Natural killer cell (primary cell): ENCODE data around the gene ANKRD13D. TPM values are rescaled to one million over a fixed set of nuclear protein-coding genes. Genes with fewer than 3 reads are reported as not detected.

Experiments
- ATAC-seq, 3 donors: fragments of 150-1000 bp in 2 of 3; fragments of 200-7000 bp in 1 of 3; cut with Tn5 transposase; 1 replicate in 1 of 3; 2 replicates in 2 of 3; pipeline ENCODE4 v1.10.0; 2021; ENCODE audit warnings: mild to moderate bottlenecking in 2 of 3, moderate library complexity in 2 of 3
- DNase-seq, 2 donors: peaks; one replicate each; pipeline versions ENCODE4 v3.0.0 to v3.0.0-alpha.2; 2013 to 2021; ENCODE audit warnings: mixed read lengths in 1 of 2
- H3K27ac ChIP-seq: one replicate; pipeline ENCODE4 v1.5.1; 2013; ENCODE audit warnings: mild to moderate bottlenecking, low read length
- H3K27me3 ChIP-seq: one replicate; pipeline ENCODE4 v1.6.1; 2013; ENCODE audit warnings: low read length; ENCODE audit not compliant: control insufficient read depth, insufficient read depth
- H3K36me3 ChIP-seq: one replicate; pipeline ENCODE4 v1.6.1; 2013; ENCODE audit warnings: low read length; ENCODE audit not compliant: control insufficient read depth, insufficient read depth
- H3K4me1 ChIP-seq: one replicate; pipeline ENCODE4 v1.6.1; 2013; ENCODE audit warnings: low read length; ENCODE audit not compliant: control insufficient read depth, insufficient read depth
- H3K4me3 ChIP-seq: one replicate; pipeline ENCODE4 v1.5.1; 2013; ENCODE audit warnings: low read length
- H3K9me3 ChIP-seq: one replicate; pipeline ENCODE4 v1.6.1; 2013; ENCODE audit warnings: low read length; ENCODE audit not compliant: control insufficient read depth, insufficient read depth
- H3K27ac Mint-ChIP-seq, 2 donors: one replicate each; pipeline ENCODE4 v1.8.0; 2022; ENCODE audit warnings: mild to moderate bottlenecking in 2 of 2, mixed read lengths in 2 of 2, moderate library complexity in 1 of 2
- H3K27me3 Mint-ChIP-seq, 2 donors: one replicate each; pipeline ENCODE4 v1.8.0; 2022; ENCODE audit warnings: low read depth in 2 of 2, mixed read lengths in 2 of 2
- H3K36me3 Mint-ChIP-seq: one replicate; pipeline ENCODE4 v1.8.0; 2022; ENCODE audit warnings: mixed read lengths
- H3K4me1 Mint-ChIP-seq, 2 donors: one replicate each; pipeline ENCODE4 v1.8.0; 2022; ENCODE audit warnings: mixed read lengths in 2 of 2
- H3K4me3 Mint-ChIP-seq: one replicate; pipeline ENCODE4 v1.8.0; 2022; ENCODE audit warnings: mild to moderate bottlenecking, moderate library complexity, mixed read lengths
- H3K9me3 Mint-ChIP-seq, 2 donors: one replicate each; pipeline ENCODE4 v1.8.0; 2022; ENCODE audit warnings: mixed read lengths in 2 of 2
- WGBS: methylation state at CpG from one replicate; pipeline ENCODE4 v1.1.7; 2013; ENCODE audit warnings: missing lambda C conversion rate; ENCODE audit not compliant: insufficient coverage; 5-methylcytosine and 5-hydroxymethylcytosine counted together
- intact Hi-C: fragments of 100-400 bp; cut with micrococcal nuclease; formaldehyde crosslinking; loops from one replicate; pipeline ENCODE4 v1.14.2; 2022
- total RNA-seq, 4 donors: library from RNA; stranded (reverse); fragments of 120-200 nt in 1 of 4; gene quantifications; one replicate each; pipeline versions ENCODE4 v1.2.3 to v1.2.4, GENCODE V29; 2013 to 2022
- TF ChIP-seq, protein P1 (sequence below): fragments of 200-600 bp; IDR thresholded peaks from one replicate; pipeline ENCODE4 v1.8.0; 2022; ENCODE audit warnings: antibody characterized with exemption

ANKRD13D gene
- total RNA-seq, 3 donors from 2014 or later (not counting 1 experiment from before 2014, with no cell fraction given): 212 to 316 (median 231) TPM

DNA sequence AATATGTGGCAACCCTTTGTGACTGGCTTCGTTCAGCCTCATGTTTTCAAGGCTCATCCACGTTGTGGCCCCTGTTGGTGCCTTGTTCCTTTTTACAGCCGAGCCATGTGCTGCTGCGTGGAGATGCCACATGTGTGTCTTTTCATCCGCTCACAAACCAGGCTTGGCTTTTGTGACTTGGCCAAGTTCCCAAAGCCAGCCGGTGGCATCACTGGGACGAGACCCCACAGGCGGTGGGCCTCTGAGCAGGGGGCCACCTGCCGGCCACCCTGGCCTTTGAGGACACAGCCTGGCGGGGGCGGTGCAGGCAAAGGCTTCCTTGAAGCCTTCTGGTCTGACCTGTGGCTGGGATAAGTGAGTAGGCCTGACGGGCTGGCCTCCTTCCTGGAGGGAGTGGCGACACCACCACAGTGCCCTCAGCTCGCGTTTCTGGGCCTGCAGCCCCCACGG is 12.3 kb upstream of the ANKRD13D start:
- peak overlapping the region; percentile 96 to 97 for H3K27ac Mint-ChIP-seq
- peaks cover 100% of the 10 kb centered on the region for H3K4me1 ChIP-seq
- H3K36me3 Mint-ChIP-seq: no peaks in the 10 kb centered on the region
- H3K27me3 ChIP-seq: no peaks in the 10 kb centered on the region
- DNase-seq (peak in 1 of 2 donors; percentile 66), ATAC-seq (peak; percentile 27 to 57 (median 32))
- 2% methylated on average over 16 of the region's 16 CpGs for WGBS
- intact Hi-C loops: loop anchor here (1.0 kb wide), 3 partner anchors 9 to 40 kb away; no protein-coding TSS in a partner anchor
- no peaks in the 10 kb centered on the region for H3K9me3 Mint-ChIP-seq
- H3K27ac ChIP-seq: peak overlapping the region; percentile 95
- peak overlapping the region; percentile 80 for H3K4me3 Mint-ChIP-seq
- no peaks in the 10 kb centered on the region for H3K9me3 ChIP-seq
- H3K4me3 ChIP-seq: peak overlapping the region; percentile 30
- no peaks in the 10 kb centered on the region for H3K27me3 Mint-ChIP-seq
- TF ChIP-seq, protein P1, sequence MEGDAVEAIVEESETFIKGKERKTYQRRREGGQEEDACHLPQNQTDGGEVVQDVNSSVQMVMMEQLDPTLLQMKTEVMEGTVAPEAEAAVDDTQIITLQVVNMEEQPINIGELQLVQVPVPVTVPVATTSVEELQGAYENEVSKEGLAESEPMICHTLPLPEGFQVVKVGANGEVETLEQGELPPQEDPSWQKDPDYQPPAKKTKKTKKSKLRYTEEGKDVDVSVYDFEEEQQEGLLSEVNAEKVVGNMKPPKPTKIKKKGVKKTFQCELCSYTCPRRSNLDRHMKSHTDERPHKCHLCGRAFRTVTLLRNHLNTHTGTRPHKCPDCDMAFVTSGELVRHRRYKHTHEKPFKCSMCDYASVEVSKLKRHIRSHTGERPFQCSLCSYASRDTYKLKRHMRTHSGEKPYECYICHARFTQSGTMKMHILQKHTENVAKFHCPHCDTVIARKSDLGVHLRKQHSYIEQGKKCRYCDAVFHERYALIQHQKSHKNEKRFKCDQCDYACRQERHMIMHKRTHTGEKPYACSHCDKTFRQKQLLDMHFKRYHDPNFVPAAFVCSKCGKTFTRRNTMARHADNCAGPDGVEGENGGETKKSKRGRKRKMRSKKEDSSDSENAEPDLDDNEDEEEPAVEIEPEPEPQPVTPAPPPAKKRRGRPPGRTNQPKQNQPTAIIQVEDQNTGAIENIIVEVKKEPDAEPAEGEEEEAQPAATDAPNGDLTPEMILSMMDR: peak; percentile 22
- peaks cover 73% of the 10 kb centered on the region for H3K36me3 ChIP-seq
- peaks cover 64 to 67% of the 10 kb centered on the region in 2 donors for H3K4me1 Mint-ChIP-seq

DNA sequence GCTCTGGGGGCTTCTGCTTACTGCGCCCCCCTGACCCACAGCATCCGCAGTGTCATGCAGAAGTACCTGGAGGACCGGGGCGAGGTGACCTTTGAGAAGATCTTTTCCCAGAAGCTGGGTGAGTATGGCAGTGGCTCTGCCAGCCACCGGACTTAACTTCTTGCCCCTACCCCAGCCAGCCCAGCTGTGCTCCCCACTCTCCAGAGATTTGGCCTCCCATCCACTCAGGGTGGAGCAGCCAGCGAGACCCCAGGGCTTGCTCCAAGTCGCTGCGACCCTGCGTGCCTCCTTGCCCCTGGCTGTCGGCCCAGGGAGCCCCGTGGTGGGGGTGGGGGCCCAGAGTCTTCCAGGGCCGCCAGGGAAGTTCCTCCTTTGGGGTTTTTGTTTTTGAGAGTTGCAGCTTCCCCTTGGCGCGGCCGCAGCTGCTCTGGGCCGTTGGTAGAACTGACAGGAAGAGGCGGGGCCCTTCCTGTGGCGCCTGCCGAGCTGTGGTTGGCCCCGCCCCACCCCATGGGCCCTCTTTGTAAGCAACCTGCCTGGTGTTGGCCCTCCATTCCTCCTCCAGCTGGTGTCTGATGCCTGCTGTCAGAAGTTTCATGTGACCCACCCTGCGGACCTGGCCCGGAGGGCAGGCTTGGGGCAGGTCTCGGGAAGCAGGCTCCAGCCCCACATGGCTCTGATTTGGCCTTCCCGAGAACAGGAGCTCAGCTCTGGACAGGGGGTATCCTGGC is 11.7 kb upstream of the ANKRD13D start:
- intact Hi-C loops: loop anchor here (1.0 kb wide), 3 partner anchors 9 to 40 kb away; no protein-coding TSS in a partner anchor
- no peaks in the 10 kb centered on the region for H3K27me3 Mint-ChIP-seq

DNA sequence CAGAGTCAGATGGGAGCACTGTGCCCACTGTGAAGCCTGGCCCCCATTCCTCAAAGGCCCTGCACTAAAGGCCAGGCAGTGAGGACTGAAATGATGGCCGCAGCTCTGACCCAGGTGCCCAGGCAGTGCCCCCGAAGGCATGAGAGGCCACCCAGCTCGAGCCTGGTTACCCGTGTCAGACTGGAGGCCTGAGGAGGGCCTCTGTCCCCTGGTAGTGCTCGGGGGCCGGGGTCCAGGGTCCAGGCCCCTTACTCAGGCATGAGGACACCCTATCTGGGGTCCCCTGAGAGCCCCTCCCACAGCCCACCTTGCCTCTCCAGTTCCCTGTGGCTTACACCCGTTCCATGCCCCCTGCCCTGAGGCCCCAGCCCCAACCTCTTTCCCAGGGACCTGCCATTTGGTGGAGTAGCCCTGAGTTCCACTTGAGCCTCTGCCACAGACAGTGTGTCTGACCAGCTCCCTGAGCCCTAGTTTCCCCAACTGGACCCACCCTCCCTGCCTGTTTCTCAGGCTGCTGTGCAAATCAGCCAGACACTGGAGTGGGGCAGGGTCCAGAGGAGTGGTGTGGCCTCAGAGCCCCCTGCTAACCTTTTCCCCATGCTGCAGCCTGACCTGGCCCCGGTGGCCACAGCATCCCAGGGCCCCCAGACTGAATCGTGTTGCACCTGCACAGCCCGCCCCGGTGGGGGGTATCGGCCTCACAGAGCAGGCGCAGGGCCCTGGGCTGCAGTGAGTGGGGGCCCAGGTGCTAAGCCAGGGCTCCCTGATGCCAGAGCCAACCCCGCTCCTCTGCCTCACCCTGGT is 10.8 kb upstream of the ANKRD13D start:
- intact Hi-C loops: no loop called here
- no peaks in the 10 kb centered on the region for H3K36me3 Mint-ChIP-seq
- DNase-seq (no peak), ATAC-seq (no peak)
- peaks cover 50 to 59% of the 10 kb centered on the region in 2 donors for H3K4me1 Mint-ChIP-seq
- TF ChIP-seq, protein P1: no peak
- WGBS: 54% methylated on average over 14 of the region's 14 CpGs
- Histone ChIP-seq H3K27ac (peak overlapping the region; percentile 95), H3K9me3 (no peaks in the 10 kb centered on the region), H3K4me1 (peaks cover 100% of the 10 kb centered on the region), H3K36me3 (peaks cover 75% of the 10 kb centered on the region), H3K4me3 (peak overlapping the region; percentile 37), H3K27me3 (no peaks in the 10 kb centered on the region)
- H3K27me3 Mint-ChIP-seq: no peaks in the 10 kb centered on the region
- H3K27ac Mint-ChIP-seq: peak overlapping the region; percentile 96 to 97
- H3K4me3 Mint-ChIP-seq: peak overlapping the region; percentile 80
- H3K9me3 Mint-ChIP-seq: no peaks in the 10 kb centered on the region

More for the DNA sequence above, 11.7 kb upstream of the ANKRD13D start:
- peak overlapping the region; percentile 96 to 97 for H3K27ac Mint-ChIP-seq
- peaks cover 74% of the 10 kb centered on the region for H3K36me3 ChIP-seq
- WGBS: under 1% methylated on average over 24 of the region's 24 CpGs
- no peaks in the 10 kb centered on the region for H3K9me3 ChIP-seq
- no peaks in the 10 kb centered on the region for H3K36me3 Mint-ChIP-seq
- peaks cover 100% of the 10 kb centered on the region for H3K4me1 ChIP-seq
- H3K4me3 Mint-ChIP-seq: peak overlapping the region; percentile 80
- peak; percentile 90 to 95 (median 91) for ATAC-seq
- peak overlapping the region; percentile 37 for H3K4me3 ChIP-seq
- TF ChIP-seq, protein P1: no peak
- DNase-seq: peak; percentile 84 to 97
- H3K9me3 Mint-ChIP-seq: no peaks in the 10 kb centered on the region
- H3K27ac ChIP-seq: peak overlapping the region; percentile 95
- no peaks in the 10 kb centered on the region for H3K27me3 ChIP-seq
- peaks cover 58 to 65% of the 10 kb centered on the region in 2 donors for H3K4me1 Mint-ChIP-seq
